Activated naive CD4-positive, alpha-beta T cell treated with anti-CD3 and anti-CD28 coated beads for 36 hours (primary cell): Measurements from ENCODE around the gene FAU. TPM values are rescaled to one million over a fixed set of nuclear protein-coding genes. Genes with fewer than 3 reads are reported as not detected.

Source experiments
- CTCF ChIA-PET: fragments of 350-600 bp; sonication (Branson Sonifier 250); formaldehyde crosslinking; loops from one replicate; lab custom pipeline; 2021; ENCODE audit warnings: antibody characterized with exemption; lab: Charles Lee
- DNase-seq: peaks from one replicate; pipeline ENCODE4 v3.0.0-alpha.2; 2020
- H3K27ac Mint-ChIP-seq: one replicate; pipeline ENCODE4 v1.8.0; 2021; ENCODE audit warnings: mild to moderate bottlenecking, mixed read lengths
- H3K27me3 Mint-ChIP-seq: one replicate; pipeline ENCODE4 v1.8.0; 2021; ENCODE audit warnings: low read depth, mixed read lengths
- H3K36me3 Mint-ChIP-seq: one replicate; pipeline ENCODE4 v1.8.0; 2021; ENCODE audit warnings: low read depth, mixed read lengths
- H3K4me1 Mint-ChIP-seq: one replicate; pipeline ENCODE4 v1.8.0; 2021; ENCODE audit warnings: low read depth, mixed read lengths
- H3K4me3 Mint-ChIP-seq: one replicate; pipeline ENCODE4 v1.8.0; 2021; ENCODE audit warnings: mild to moderate bottlenecking, moderate library complexity, mixed read lengths
- H3K9me3 Mint-ChIP-seq: one replicate; pipeline ENCODE4 v1.8.0; 2021; ENCODE audit warnings: mixed read lengths
- intact Hi-C: fragments of 100-400 bp; cut with micrococcal nuclease; formaldehyde crosslinking; loops from one replicate; pipeline ENCODE4 v1.15.1; 2023
- total RNA-seq, 2 experiments: library from RNA; stranded (reverse); gene quantifications; one replicate each; pipeline ENCODE4 v1.2.3, GENCODE V29; 2021

The FAU gene
- total RNA-seq, 2 experiments from 2014 or later, result 1,272 to 1,294 TPM

DNA sequence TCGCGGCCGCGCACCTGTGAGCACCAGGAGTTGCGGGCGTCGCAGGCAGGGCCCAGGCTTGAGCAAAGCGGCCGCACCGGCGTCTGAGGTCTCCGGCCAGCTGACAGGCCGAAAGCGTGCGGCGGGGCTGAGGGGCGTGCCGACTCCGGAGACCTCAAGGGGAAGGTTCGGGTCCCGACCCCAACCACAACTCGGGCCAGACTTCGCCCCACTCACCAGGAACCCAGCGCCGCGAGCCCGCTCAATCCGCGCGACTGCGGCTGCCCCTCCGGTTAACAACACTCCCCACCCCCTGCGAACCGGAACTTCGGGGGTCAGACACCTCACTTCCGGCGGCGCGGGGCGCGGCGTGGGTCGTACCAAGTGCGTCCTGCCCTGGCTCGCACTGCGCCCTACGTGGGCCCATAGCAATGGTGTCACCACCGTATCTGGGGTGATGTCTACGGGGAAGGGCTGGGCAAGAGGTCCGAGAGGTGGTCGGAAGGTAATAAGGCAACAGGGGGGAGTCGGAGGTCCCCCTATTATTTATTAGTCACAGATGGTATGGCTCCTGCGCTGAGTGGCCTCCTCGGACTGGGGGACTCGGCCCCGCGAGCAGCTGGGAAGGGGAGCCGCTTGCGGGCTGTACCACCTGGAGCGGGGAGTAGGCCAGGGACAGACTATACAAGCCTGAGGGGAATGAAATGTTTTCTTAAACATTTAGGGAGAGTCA lies 12.5 kb upstream of the FAU start, which contains the start of gene SYVN1:
Gene SYVN1, minus strand, starts transcription at position 280 of the 712 bp plus-strand sequence. CDS start 918 bp downstream, outside the sequence.
- H3K27ac Mint-ChIP-seq, result peak within 1 kb of the TSS; percentile 100
- H3K27me3 Mint-ChIP-seq, result no peaks in the 10 kb centered on the region
- peak within 1 kb of the TSS; percentile 99 for H3K4me3 Mint-ChIP-seq
- H3K36me3 Mint-ChIP-seq, result peaks cover 7% of the 10 kb centered on the region
- CTCF ChIA-PET, result interaction anchor here (0.5 to 2.1 kb wide), 4 partner anchors 23 to 181 kb away, joined by 3 to 8 read pairs (median 4); partner anchors contain the start of gene CAPN1
- H3K9me3 Mint-ChIP-seq, result no peaks in the 10 kb centered on the region
- intact Hi-C loops, result loop anchor here (1.0 to 5.0 kb wide), 2 partner anchors 17 to 128 kb away; partner anchors contain the start of genes POLA2 and ZNHIT2
- peaks cover 29% of the 10 kb centered on the region for H3K4me1 Mint-ChIP-seq
- peak; percentile 92 for DNase-seq

DNA sequence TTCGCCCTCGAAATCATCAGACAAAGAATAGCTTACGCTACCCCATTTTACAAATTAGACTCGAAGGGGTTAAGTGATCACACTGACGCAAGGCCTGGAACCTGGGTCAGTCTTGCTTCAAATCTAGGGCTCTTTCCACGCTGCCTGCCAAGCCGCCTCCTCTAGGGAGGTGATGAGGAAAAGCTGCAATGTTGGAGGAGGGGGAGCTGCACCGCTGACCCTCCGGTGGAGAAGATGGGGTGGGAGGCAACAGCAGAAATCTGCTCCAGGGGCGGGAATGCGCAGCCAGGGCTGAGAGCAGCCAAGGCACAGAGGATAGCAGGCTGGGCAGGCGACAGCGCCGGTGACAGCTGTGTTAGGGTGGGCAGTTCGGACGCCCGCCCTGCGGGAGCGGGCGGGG lies 11.8 kb upstream of the FAU start:
- Mint-ChIP-seq H3K9me3 (no peaks in the 10 kb centered on the region), H3K27ac (peak overlapping the region; percentile 100), H3K36me3 (peaks cover 7% of the 10 kb centered on the region), H3K4me1 (peaks cover 29% of the 10 kb centered on the region), H3K27me3 (no peaks in the 10 kb centered on the region), H3K4me3 (peak overlapping the region; percentile 99)
- intact Hi-C loops, result loop anchor here (1.0 to 5.0 kb wide), 2 partner anchors 16 to 129 kb away; partner anchors contain the start of genes POLA2 and ZNHIT2
- no peak for DNase-seq
- CTCF ChIA-PET, result no interaction called here

DNA sequence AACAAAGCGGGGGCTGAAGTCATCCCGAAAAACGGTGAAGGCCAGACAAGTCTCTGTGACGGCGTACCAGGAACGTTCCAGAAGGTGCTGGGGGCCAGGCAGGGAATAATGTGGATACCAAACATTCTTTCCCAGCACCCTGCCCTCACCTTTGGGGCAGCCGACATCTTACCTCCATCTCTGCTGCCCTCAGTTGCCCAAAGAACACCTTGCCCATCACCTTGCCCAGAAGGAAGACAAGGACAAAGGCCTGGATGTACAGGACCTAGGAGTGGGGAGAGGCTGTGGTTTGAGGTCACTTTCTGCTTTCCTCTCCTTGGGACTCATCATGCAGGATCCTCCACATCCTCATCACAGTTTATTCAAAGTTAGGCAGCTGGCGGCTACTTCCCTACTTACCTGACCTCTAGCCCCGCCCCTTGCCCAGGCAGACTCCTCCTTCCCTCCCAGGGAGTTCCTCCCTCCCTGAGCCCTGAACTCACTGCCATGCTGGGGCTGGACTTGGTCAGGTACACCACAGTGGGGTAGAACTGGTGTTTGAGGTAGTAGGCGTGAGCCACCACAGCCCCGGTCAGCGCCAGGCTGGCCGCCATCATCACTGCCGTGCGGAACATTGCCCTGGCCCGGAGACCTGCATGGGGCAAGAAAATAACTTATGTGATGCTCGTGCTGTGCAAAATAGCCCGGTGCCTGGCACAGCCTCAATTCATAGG lies 11.2 kb upstream of the FAU start:
- intact Hi-C loops, result loop anchor here (5.0 kb wide), 1 partner anchor 129 kb away; the partner anchor contains the start of gene POLA2
- Mint-ChIP-seq H3K9me3 (no peaks in the 10 kb centered on the region), H3K27ac (peak overlapping the region; percentile 100), H3K36me3 (peaks cover 7% of the 10 kb centered on the region), H3K4me3 (peak overlapping the region; percentile 99), H3K4me1 (peaks cover 29% of the 10 kb centered on the region), H3K27me3 (no peaks in the 10 kb centered on the region)
- peak; percentile 68 for DNase-seq
- CTCF ChIA-PET, result no interaction called here

DNA sequence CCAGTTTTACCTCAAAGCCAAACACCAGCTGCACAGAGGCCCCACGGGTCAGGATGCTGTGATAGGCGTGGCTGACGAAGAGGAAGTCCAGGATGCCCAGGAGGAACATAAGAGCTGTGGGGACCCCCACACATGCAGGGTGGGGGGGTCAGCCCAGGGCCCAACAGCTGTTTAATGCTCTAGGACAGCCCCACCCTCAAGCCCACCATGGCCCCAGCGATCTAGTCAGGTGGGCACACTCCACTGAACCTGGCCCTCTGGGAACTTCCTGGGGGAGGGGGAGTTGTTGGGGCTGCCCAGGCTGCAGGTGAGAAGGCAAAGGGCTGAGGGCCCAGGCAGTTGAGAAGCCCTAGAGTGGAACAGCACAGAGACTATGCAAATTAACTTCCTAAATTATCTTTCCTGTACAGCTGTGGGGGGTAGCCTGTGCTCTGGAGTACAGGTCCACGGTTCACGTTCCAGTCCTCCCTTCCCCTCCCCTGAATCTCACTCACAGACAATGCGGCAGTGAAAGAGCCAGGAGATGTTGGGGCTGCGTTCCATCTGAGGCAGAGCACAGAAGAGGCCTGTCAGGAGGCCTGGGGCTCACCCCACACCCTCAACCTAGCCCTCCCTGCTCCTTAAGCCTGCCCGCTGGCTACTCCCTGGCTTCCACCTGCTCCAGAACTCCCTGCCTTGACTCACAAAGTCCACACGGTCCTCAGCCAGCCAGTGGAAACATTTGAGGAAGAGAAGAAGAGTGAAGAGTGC lies 10.5 kb upstream of the FAU start:
- peak overlapping the region; percentile 100 for H3K27ac Mint-ChIP-seq
- CTCF ChIA-PET, result interaction anchor here (1.0 kb wide), 1 partner anchor 15 kb away, joined by 4 read pairs; the partner anchor contains the start of gene ZNHIT2
- no peak for DNase-seq
- no peaks in the 10 kb centered on the region for H3K9me3 Mint-ChIP-seq
- peaks cover 7% of the 10 kb centered on the region for H3K36me3 Mint-ChIP-seq
- peaks cover 29% of the 10 kb centered on the region for H3K4me1 Mint-ChIP-seq
- no peaks in the 10 kb centered on the region for H3K27me3 Mint-ChIP-seq
- intact Hi-C loops, result loop anchor here (5.0 kb wide), 1 partner anchor 130 kb away; the partner anchor contains the start of gene POLA2
- peak overlapping the region; percentile 99 for H3K4me3 Mint-ChIP-seq

DNA sequence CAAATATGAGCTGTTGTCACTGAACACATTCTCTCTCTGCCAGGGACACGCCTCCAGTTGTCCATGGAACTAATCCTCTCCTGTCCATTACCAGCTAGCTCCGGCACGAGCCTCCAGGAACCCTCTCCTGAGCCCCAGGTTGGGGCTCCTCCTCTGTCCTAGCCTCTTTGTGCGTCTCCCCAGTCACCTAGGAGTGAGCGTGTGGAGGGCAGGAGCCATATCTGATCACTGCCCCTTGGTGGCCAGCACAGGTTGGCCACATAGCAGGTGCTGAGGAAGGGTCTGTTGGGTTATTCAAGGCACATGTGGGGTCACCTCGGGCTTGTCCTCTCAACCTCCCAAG lies 9.9 kb upstream of the FAU start:
- DNase-seq, result no peak
- Mint-ChIP-seq H3K27me3 (no peaks in the 10 kb centered on the region), H3K4me1 (peaks cover 29% of the 10 kb centered on the region), H3K4me3 (no peak overlapping the region), H3K27ac (peak overlapping the region; percentile 41), H3K36me3 (peaks cover 7% of the 10 kb centered on the region), H3K9me3 (no peaks in the 10 kb centered on the region)
- CTCF ChIA-PET, result interaction anchor here (1.0 kb wide), 1 partner anchor 14 kb away, joined by 4 read pairs; the partner anchor contains the start of gene ZNHIT2
- intact Hi-C loops, result loop anchor here (5.0 kb wide), 1 partner anchor 130 kb away; the partner anchor contains the start of gene POLA2

DNA sequence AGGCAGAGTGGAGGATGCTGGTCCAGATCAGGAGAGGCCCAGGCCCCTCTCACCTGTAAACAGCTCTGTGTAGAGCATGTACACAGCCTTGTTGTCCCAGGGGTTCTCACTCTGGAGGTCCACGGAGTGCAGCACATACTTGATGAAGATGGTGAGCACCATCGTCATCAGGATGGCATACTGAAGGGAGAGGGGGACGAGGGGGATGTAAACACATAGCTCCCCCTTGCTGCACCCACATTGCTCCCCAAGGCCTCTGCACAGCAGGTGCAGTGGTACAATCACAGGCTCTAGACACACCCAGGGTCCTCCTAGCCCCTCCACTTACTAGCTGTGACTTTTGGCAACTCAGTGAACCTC lies 9.5 kb upstream of the FAU start:
- H3K4me3 Mint-ChIP-seq, result no peak overlapping the region
- peaks cover 8% of the 10 kb centered on the region for H3K36me3 Mint-ChIP-seq
- CTCF ChIA-PET, result interaction anchor here (0.6 to 1.0 kb wide), 2 partner anchors 14 to 32 kb away, joined by 4 read pairs; partner anchors contain the start of gene ZNHIT2
- no peak for DNase-seq
- no peaks in the 10 kb centered on the region for H3K27me3 Mint-ChIP-seq
- intact Hi-C loops, result loop anchor here (5.0 kb wide), 1 partner anchor 131 kb away; the partner anchor contains the start of gene POLA2
- no peaks in the 10 kb centered on the region for H3K9me3 Mint-ChIP-seq
- H3K27ac Mint-ChIP-seq, result no peak overlapping the region
- H3K4me1 Mint-ChIP-seq, result peaks cover 25% of the 10 kb centered on the region

DNA sequence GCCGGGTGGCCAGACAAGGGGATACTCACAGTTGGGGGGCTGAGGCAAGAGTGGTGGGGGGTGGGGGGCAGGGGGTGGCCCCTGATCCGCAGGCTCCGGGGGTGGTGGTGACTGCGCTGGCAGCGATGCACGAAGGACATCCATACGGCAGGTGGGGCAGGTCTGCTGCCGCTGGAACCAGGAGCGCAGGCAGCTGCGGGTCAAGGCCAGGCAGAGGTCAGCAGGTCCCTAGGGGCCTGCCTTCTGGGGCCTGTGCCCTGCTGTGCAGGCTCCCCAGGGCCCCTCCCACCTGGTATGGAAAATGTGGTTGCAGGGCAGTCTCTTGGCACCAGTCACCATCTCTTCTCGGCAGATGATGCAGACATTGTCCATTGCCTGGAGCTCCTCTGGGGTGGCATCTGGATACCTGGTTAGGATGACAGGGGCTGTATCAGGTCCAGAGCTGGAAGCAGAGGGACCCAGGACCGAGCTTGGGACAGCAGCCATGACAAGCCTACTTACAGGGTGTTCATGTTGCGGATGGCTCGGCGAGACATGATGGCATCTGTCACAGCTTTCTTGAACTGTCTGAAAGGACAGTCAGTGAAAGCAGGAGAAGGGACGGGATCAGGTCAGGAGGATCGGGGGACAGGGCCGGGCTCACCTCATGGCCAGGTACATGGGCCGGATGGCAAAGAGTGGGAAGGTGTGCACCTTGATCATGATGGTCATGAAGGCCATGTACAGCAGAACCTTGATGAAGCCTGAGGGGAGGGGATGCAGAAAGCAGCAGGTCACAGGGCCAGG lies 8.9 kb upstream of the FAU start:
- intact Hi-C loops, result loop anchor here (5.0 kb wide), 1 partner anchor 131 kb away; the partner anchor contains the start of gene POLA2
- peaks cover 10% of the 10 kb centered on the region for H3K36me3 Mint-ChIP-seq
- no peak overlapping the region for H3K4me3 Mint-ChIP-seq
- no peak for DNase-seq
- H3K27me3 Mint-ChIP-seq, result no peaks in the 10 kb centered on the region
- no peak overlapping the region for H3K27ac Mint-ChIP-seq
- CTCF ChIA-PET, result interaction anchor here (0.6 to 1.0 kb wide), 2 partner anchors 13 to 31 kb away, joined by 4 read pairs; partner anchors contain the start of gene ZNHIT2
- peaks cover 20% of the 10 kb centered on the region for H3K4me1 Mint-ChIP-seq
- H3K9me3 Mint-ChIP-seq, result no peaks in the 10 kb centered on the region

DNA sequence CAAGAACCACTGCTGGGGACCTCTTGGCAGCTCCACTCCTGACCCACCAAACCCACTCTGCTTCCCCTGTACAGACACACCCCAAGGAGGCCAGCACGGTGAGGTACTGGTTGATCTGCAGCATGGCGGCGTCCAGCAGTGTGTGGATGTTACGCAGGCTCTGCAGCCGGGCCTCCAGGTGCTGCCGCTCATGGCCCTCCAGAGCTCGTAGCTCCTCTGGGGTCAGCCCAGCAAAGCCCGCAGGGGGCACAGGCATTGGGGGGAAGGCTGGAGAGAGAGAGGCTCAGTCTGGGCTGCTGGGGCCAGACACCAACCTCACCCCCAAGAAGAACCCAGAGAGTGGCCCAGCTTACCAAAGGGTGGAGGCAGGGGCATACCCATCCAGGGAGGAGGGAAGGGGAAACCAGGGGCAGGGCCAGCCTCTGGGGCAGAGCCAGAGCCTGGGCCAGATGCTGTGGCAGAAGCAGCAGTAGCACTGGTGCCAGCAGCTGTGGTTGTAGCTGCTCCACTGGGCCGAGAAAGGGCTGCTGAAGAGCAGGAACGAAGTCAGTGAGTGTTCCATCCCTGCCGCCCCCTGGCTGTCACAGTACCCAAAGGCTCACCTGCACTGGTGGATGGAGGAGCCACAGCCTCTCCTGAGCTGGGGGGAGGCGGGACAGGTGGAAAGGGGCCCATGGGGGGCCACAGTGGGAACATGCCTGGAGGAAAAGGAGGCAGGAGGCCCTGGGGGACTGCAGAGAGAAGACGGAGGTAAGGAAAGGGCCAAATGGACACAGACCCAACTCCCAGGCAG lies 7.9 kb upstream of the FAU start:
- CTCF ChIA-PET, result interaction anchor here (1.0 kb wide), 1 partner anchor 11 kb away, joined by 3 read pairs; no protein-coding TSS in a partner anchor
- Mint-ChIP-seq H3K27ac (no peak overlapping the region), H3K36me3 (peaks cover 11% of the 10 kb centered on the region), H3K9me3 (no peaks in the 10 kb centered on the region), H3K27me3 (no peaks in the 10 kb centered on the region), H3K4me1 (peaks cover 19% of the 10 kb centered on the region), H3K4me3 (no peak overlapping the region)
- no peak for DNase-seq
- intact Hi-C loops, result loop anchor here (5.0 kb wide), 1 partner anchor 132 kb away; the partner anchor contains the start of gene POLA2

DNA sequence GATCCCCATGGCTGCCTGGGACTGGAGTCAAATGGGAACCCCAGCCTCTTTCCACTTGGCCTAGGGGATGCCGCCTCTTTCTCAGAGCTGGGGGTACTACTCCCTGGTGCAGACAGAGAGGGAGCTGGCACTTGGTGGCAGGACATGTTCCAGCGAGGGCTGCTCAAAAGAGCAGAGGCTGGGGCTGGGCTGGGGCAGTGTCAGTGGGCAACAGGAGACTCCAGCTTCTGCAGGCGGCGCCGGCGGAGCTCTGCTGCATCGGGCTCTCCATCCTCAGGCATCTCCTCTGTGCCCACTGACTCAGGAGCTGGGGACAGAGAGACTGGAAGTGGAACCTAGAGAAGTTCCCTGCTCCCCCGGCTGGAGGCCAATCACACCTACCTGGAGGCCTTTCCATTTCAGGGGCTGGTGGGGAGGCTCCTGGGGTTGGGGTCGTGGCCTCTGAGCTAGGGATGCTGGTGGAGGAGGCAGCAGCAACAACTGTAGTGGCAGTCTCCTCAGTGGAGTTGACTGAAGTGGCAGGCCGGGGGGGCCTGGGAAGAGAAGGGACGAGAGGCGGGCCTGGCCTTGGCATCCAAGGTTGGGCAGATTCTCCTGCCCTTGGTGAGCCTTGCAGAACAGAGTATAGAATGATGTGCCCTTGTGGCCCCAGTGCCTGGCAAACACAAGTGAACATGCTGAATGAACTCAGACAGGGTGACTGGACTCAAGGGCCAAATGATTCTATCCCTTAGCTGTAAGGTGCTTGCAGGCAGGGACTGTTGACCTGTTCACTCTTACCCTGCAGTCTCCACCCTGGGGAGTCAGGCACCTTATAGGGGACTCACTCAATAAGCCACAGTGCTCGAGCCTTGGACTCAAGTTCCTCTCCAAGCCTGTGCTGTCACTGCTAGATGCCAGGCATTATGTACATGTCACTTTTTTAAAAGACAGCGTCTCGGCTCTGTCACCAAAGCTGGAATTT lies 6.5 kb upstream of the FAU start:
- no peak for DNase-seq
- Mint-ChIP-seq H3K36me3 (peaks cover 11% of the 10 kb centered on the region), H3K9me3 (no peaks in the 10 kb centered on the region), H3K27me3 (no peaks in the 10 kb centered on the region), H3K27ac (peak overlapping the region; percentile 36), H3K4me1 (peaks cover 24% of the 10 kb centered on the region), H3K4me3 (no peak overlapping the region)
- intact Hi-C loops, result no loop called here
- CTCF ChIA-PET, result no interaction called here
